ENCODE measurements around the gene SLC10A7. TPM values are rescaled to one million over a fixed set of nuclear protein-coding genes. Genes with fewer than 3 reads are reported as not detected.

SLC10A7 gene
- total RNA-seq, 1 donor from 2014 or later = 14.7 TPM

DNA sequence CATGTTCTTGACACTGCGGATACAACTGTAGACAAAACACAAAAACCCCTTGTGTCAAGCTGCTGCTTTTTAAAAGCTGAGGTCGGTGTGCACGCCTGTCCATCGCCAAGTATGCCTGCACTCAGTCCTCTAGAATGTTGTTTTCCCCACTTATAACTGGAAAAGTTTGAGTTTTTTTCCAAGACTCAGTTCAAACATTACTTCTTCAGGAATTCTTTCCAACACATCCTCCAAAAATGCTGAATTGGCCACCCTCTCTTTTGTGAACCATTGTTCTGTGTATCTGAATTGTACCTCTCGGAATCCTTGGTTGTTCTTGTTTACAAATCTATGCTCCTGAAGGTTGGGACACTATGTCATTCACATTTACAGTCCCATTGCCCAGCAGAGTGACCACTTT is 212.8 kb downstream of the SLC10A7 start:
- peak; percentile 3 for DNase-seq

DNA sequence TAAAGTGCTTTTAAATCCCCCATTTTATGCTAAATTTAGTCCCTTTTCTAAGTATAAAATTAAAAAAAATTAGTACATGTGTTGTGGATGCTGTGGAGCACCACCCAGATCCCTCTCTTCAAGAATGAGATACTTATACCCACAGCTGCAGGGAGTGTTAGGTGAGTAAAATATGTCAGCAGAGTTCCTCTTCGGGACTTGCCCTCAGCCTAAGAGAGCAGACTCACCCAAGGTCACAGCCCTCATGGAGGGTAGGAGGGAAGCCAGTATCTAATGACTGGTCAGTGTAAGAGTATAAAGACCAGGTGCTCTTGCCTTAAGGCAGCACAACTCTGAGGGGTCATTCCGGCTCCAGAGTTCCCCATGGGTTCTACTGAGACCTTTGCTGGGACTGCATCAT is 218.9 kb downstream of the SLC10A7 start:
- DNase-seq = no peak

DNA sequence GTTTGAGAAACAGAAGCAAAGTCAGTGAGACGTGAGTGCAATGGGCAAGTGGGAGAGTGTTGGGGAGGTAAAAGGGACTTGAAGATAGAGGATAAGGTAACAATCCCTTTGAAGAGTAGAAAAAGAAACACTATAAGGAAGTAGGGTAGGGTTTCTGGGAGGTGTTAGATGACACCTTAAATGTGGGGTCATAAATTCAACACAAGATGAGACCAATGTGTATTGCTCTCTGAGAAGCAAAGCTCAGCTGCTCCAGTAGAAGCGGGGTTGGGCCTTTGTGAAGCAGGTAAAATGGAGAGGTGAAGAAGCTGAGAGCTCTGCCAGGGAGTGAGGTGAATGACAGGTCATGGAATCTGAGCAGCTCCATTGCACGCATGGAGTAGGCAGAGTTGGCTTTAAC is 222.1 kb downstream of the SLC10A7 start:
- DNase-seq = no peak

DNA sequence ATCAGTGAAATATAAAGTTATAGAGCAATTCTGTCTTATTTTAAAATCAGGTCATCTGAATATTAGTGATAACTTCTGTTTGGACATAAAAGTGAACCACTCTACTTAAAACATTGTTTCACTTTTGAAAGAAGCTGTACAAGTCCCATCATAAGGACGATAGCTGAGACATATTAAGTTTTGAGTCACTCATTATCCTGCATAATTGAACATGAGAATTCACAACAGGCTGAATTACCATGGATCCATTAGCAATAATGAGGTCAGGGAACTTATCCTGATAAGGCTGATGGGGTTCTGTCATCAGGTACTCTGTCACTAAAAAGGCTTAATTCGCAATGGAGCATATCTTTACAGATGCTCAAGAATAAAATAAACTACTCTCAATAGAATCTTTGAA is 227.0 kb downstream of the SLC10A7 start:
- no peak for DNase-seq

DNA sequence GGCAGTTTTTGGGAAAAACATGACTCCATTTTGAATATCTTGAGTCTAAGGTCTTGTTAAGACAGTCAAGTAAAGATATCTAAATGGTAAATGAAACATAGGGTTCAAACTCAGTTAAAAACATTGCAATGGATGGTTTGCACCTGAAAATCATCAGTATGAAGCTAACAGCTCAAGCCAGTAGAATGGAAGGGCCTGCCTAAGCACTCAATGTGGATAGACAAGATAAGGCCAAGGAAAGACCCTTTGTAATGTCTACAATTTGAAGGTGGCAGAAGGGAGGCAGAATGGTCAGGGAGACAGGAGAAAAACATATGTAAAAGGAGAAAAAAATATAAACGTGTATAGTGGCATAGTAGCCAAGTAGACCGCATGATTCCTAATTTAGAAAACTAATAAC is 229.2 kb downstream of the SLC10A7 start:
- no peak for DNase-seq

DNA sequence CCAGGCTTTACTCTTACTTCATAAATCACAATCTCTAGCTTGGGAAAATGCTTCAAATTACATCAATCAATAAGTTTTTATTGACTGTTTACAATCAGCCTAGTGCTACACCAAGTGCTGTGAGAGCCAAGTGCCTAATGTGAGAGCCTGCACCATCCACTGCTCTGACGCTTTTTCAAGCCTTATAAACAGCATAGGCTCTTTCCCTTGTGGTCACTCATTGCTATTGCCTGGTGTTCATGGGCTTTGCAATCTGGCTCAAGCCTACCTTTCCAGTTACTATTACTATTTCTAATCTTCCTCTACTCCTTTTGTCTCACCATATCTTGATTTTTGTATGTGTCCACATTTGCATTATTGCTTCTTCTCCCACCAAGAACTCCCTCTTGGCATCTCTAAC is 230.4 kb downstream of the SLC10A7 start:
- DNase-seq = no peak

DNA sequence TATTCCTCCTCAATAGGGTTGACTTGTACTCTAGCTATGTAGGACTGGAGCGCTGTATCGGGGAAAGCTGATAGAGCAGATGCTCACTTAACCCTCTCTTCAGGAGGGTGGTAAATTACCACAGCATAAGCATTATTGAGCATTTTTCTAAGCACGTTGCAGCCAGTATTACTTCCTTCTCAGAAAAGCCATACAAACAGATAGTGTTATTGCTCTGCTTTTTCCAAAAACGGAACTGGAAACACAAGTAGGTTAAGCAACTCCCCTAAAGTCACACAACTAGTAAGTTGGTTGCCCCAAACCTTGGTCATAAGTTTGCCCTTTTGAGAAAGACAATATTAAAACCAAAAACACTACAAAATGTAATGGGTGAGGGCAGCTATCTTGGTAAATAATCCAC is 233.5 kb downstream of the SLC10A7 start:
- no peak for DNase-seq

DNA sequence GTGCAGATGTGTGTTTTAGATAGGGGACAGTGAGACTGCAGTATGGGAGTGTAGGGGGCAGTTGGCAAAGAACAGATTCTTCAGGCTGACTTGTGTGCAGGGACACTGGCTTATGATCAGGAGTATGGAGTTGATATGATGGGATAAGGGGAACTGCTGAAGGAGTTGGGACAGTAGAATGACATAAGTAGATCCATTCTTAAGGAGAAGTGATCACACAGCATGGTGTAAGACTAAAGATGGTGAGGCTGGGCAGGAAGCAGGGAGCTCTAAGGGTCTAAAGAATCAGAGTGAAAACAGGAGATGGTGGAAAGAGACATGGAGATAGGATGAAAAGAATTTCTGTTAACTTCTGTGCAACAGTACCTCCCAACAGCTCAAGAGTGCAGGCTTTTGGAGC is 236.7 kb downstream of the SLC10A7 start:
- DNase-seq = no peak

DNA sequence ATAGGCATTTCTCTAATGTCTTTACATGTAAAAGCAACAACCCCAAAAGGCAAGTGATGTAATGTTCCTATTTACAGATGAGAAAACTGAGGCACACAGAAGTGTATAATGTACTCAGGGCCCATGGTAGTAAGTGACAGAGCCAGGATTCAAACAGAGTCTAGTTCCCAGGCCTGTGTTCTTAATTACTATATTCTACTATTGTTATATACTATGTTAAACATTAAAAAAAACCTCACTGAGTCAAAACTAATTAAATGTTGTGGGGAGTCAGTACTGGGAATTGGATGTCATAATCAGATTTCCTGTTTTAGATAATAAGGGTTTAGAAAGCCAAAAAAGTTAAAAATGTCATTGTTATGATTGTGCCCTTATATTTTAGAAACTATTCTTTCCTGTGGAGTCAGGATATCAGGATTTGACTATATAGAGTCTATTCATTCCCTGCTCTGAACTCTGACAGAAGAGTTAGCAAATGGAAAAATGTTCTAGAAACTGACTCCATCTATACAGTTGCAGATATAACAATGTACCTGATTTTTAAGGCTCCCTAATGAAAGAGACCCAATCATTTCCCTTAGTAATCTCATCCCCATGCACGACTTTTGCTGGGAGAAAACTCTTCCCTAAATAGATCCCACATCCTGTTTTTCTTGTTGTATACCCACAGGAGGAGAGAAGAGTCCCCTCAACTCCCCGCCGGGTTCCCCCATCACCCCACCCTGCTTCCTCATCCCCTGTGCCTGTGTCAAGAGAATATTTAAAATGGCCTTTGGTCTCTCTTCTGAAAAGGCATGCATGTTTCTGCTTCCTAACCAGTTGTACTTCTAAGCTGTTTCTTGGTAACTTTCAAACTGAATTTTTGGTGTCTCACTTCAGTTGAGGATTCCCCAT is 237.7 kb downstream of the SLC10A7 start:
- no peak for DNase-seq

DNA sequence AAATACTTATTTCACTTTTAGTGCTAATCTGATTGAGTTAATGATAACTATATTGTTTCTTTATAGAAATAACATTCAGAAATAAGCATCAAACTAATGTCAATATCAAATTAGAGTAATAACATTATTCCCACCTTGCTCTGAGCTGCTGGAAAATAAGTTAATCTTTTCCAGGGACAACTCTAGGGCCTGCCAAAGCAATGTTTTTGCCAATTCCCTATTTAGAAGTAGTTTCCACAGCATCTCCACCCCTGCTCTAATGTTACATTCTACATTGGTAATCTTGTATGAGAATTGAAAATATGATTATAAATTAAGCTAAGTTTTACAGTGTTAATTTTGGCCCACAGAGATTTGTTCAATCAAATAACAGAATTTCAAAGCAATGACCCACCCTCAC is 239.1 kb downstream of the SLC10A7 start:
- no peak for DNase-seq

DNA sequence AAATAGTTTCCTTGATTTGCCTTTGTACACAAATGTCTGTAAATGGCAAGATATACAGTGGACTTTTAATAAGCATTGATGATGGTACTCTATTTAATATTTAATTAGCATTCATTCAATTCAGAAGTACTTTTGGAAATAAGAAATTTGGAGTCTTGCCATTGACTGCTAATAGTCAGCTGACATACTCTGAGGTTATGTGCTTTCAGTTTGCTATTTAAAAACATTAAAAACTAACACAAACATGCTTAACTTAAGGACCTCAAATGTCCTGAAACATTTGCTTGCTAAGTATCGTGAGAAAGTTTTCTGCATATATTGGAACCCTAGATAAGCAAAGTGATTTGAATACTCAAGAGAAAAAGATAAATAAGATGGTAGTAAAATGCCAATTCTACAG is 242.8 kb downstream of the SLC10A7 start:
- no peak for DNase-seq

DNA sequence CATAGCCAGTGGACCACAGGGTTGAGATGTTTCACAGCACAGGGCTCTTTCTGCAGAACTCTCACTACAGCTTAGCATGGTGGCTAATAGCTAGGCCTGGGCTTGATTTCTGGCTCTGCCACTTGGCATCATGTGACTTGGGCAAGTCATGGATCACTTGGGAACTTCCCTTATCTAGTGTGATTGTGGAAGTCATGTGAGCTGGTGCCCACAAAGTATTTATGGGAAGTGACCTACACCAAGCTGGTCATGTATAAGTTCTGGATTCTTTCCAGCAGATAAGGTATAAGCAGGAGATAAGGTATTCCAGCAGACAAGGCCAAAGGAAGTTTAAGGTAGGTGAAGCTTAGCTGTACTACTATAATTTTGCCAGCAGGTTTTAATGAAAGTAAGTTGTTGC is 246.4 kb downstream of the SLC10A7 start:
- no peak for DNase-seq

DNA sequence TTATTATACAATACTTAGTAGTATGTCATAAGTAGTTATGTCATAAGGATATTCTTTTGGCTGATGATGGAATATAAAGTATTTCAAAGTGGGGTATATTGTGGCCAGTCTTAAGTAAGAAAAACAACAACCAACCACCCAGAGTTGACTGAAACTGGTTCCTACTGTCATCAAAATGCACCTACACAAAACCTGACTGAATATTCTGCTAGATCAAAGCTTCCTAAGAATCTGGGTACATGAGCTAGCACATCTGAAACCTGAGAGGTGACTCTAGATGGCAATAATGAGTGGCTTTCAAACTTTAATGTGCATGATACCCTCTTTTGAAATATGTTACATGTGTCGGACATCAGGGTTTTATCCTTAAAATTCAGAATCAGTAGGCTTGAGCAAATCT is 247.0 kb downstream of the SLC10A7 start:
- DNase-seq = no peak

DNA sequence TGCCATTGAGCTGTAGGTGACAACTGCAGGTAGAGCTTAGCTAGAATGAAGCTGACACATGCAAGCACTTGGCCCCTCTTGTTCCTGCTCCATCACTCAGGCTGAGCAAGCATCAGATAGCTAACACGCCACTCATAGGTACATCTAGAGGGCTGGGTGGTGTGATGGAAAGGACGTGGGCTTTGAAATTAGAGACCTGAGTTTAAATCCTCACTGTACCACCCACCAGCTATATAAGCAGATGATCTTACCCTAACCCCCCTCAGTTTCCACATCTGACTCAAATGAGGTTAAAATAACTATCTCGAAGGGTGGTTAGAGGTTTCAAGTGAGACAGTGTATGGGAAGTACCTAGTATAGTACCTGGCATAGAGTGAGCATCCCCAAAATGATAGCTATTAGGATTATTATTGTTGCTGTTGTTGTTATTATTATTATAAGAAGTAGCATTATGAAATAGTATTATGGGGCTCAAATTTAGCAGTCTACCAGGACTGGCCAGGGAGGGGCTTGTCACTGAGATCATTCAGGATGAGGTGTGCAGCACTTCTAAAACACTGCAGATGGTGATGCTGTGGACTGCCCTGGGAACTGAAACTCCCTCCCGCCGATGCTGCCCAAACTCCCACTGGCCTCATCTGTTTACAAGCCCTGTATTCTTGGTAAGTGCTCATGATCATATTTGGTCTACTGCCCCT is 248.4 kb downstream of the SLC10A7 start:
- DNase-seq = no peak

DNA sequence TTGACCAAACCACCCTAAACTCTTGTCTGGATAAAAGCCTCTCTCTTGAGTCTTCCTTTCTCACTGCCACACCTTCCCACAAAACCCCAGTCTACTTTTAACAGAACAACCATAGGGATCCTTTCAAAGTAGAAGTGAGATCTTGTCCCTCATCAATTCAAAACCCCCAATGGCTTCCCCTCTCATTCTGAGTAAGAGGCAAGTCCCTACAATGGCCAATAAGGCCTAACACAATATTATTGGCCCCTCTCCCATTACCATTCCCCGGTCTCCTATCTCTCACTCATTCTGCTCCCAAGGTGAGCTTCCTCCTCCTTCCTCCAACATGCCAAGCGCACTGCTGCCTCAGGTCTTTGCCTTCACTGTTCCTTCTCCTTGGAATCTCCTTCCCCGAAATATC is 250.3 kb downstream of the SLC10A7 start:
- DNase-seq = no peak

DNA sequence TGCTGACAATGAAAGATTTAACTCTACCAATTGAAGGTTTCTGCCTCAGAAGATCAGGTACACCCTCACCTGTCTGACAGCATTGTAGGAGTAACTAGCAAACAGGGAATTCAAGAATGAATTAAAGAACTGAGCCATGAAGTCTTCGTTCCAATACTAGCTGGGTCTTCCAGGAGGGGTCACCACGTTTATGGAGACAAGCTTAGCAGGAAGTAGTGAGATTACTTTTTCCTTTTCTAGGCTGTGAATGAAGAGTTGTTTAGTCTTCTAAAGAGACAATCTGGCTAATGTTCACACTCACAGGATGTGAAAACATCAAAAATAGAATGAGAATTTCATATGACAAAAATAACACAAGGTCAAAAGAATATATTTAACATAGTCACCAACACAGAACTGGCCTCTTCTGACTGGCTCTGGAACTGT is 252.5 kb downstream of the SLC10A7 start:
- DNase-seq = no peak

DNA sequence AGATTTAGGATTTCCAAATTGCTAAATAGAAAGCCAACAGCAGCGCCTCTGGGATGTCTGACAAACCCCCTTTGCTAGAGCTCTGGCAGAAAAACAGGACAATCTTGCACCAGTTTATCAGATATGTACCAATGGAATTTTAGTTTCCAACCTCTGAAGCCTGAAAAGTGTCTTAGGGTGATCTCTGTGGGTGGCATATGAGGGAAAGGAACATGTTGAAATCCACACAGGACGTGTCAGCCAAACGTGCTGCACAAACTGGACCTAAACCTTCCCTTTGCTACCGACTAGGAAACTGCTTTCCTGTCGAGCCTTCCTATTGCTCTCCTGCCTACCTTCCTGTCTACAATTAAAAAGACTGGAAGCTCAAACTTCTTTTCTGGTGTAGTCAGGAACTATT is 253.9 kb downstream of the SLC10A7 start:
- no peak for DNase-seq

DNA sequence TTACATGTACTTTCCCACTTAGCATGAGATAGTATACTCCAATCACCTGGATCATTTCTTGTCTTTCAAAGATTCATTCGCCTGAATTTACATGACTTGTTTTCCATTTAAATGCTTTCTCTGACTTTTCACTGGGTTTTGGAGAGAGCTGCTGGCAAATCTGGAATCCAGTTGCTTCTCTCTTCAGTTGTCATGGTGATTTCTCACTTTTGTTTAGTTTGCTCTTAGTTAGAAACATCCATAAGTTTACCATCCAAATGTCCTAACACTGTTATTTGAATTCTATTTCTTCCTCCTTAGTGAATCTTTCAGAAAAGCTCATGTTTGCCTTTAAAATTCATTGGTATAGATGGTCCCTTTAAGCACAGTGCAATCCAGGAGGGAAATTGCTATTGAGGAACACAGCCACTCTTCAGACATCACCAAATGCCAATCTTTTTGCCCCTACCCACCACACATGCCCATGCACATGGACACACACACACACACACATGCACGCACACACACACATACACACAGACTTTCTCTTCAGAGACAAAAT is 255.7 kb downstream of the SLC10A7 start:
- no peak for DNase-seq

DNA sequence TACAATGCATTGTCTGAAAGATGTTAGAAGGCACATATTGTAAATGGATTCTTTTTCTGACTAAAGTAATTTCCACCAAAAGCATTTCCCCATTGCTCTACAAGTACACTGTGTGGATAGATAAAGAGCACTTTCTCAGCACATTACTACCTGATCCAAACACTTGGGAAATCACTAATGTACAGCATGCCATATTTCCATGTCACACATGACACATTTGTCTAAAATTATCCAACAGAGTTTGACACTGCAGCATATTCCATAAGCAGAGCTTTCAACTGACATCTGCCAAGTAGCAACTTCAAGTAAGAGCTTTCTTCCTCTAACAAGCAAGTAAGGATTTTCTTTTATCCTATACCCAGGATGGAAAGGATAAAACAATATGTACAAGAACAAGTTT is 257.9 kb downstream of the SLC10A7 start:
- no peak for DNase-seq

DNA sequence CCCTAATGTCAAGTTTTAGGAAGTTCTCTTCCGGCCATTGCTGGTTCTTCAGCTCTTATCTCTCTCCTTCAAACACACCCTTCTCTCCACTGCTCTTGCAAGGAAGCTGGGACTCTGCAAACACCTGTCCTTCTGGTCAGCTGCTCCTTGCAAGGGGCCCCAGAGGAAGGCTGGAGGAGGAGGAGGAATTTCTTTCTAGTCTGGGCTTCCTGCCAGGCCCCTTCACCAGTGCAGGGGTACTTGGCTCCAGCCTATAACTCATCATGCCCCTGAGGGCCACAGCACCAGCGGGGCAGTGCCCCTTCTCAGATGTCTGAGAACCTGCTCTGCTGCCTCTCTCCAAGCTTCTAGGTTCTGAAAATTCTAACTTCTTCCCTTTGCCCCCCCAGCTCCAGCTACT is 260.7 kb downstream of the SLC10A7 start:
- peak; percentile 65 for DNase-seq

DNA sequence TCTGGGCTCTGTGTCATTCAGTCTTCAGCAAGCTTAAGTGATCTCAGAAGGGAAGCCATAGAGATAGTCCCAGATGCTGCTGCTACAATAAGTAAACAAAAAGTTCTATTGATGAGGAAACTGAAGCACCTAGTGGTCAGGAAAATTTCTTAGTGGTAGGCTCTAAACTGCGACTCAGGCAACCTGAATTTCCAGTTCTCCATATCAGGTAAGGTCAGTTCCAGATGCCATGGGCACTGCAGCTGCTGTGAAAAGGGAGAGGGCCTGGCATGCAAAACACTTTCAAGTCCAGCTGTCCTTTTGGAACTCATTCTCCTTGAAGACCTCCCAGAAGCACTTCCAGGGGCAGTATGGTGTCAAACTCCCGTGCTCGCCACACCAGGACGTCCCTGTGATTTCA is 261.2 kb downstream of the SLC10A7 start:
- DNase-seq = peak; percentile 29

DNA sequence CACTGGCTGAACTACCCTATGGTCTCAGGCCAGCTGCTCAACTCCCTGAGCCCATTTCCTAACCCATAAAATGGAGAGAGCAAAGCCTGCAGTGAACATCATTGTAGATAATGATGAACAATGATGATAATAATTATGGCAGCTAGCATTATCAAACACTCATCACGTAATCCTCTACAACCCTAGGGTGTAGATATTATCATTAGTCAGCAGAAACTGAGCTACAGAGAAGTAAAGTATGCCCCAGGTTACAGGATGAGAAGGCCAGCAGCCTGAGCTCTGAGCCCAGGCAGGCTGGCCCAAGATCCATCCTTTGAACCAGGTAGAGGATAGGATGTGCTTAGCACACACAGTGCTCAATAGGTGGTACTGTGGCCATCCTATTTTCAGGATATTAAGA is 264.2 kb downstream of the SLC10A7 start:
- DNase-seq = no peak

DNA sequence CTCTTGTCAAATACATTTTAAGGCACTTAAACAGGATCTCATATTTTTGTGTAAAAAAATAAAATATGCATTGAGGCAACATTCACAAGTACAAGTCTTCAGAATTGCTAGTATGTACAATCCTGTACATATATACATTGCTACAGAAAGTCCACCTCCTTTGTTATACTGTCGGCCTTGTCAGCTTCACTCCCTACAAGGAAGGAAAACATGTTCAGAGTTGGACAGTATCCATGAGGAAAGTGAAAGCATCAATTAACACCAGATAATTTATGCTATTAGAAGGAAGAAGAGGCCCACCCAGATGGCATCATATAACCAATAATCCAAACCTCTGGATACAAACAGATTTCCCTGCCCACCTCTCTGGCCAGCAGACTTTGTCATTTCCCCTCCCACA is 265.4 kb downstream of the SLC10A7 start:
- DNase-seq = no peak

DNA sequence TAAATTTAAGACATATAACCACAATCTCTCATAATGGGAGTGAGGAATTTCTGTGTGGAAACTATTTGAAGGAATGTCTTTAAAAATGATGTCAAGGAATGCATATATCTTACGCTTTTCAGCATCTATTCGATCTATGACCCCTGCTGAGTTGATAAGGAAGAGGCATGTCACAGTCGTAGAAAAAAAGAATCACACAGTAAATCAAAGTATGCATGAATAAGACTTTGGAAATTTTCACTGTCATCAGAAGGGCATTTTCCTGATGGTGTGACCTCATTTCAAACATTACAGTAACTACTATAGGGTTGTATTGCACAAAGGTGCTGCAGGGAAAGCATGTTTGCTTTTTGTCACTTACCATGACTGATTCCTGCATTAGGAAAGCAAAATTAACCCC is 265.9 kb downstream of the SLC10A7 start:
- no peak for DNase-seq
